BJ (cell line): Measurements from ENCODE around the gene MOGAT1. TPM values are rescaled to one million over a fixed set of nuclear protein-coding genes. Genes with fewer than 3 reads are reported as not detected.

ENCODE experiments used
- CTCF ChIA-PET: fragments of 350-600 bp; formaldehyde crosslinking; extraction: SDS; loops from one replicate; lab custom pipeline; 2021; ENCODE audit warnings: antibody characterized with exemption, inconsistent platforms; lab: Yijun Ruan, JAX
- POLR2A ChIA-PET: fragments of 300-600 bp; sonication (Branson Sonifier 250); formaldehyde crosslinking; extraction: SDS; loops from one replicate; lab custom pipeline; 2021; ENCODE audit warnings: antibody characterized with exemption; lab: Charles Lee
- DNase-seq: peaks from one replicate; pipeline ENCODE4 v3.0.0-alpha.2; 2011; ENCODE audit warnings: low read depth
- H3K27me3 ChIP-seq: 2 replicates; pipeline ENCODE4 v1.6.0; 2011; ENCODE audit warnings: low read length; ENCODE audit not compliant: control insufficient read depth, insufficient read depth
- H3K36me3 ChIP-seq: 2 replicates; pipeline ENCODE4 v1.5.1; 2011; ENCODE audit warnings: low read length; ENCODE audit not compliant: control insufficient read depth, insufficient read depth
- H3K4me3 ChIP-seq: 2 replicates; pipeline ENCODE4 v1.5.1; 2011; ENCODE audit warnings: low read depth, mild to moderate bottlenecking, control low read depth, low read length
- polyA plus RNA-seq: library from polyadenylated mRNA; depleted of rRNA; stranded (reverse); fragments of >200 nt; gene quantifications from 2 replicates; pipeline ENCODE4 v1.2.3, GENCODE V29; 2011
- TF ChIP-seq, protein P1 (sequence below): IDR thresholded peaks from 2 replicates; pipeline ENCODE4 v1.5.1; 2011; ENCODE audit warnings: low read depth, mild to moderate bottlenecking, control low read depth, inconsistent platforms, low read length, moderate library complexity; ENCODE audit not compliant: insufficient read depth

The MOGAT1 gene
- polyA plus RNA-seq, 1 experiment, result not detected

DNA sequence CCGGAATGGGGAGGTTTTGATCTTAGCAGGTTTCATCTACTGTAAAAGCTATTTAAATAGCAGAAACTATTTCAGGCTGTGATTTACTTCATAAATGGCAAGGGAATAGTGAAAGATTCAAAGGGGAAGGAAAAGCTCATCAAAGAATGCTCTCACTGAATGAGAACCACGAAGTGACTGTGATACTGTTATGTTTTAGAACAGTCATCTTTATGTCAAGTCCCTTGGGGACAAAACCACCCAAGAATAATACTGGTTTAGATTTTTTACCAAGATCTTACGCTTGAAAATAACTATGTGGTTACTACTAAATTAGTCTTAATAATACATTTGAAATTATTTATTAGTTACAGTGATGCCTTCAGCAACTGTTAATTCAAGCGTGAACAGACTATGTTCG is 43.7 kb upstream of the MOGAT1 start:
- TF ChIP-seq, protein P1, sequence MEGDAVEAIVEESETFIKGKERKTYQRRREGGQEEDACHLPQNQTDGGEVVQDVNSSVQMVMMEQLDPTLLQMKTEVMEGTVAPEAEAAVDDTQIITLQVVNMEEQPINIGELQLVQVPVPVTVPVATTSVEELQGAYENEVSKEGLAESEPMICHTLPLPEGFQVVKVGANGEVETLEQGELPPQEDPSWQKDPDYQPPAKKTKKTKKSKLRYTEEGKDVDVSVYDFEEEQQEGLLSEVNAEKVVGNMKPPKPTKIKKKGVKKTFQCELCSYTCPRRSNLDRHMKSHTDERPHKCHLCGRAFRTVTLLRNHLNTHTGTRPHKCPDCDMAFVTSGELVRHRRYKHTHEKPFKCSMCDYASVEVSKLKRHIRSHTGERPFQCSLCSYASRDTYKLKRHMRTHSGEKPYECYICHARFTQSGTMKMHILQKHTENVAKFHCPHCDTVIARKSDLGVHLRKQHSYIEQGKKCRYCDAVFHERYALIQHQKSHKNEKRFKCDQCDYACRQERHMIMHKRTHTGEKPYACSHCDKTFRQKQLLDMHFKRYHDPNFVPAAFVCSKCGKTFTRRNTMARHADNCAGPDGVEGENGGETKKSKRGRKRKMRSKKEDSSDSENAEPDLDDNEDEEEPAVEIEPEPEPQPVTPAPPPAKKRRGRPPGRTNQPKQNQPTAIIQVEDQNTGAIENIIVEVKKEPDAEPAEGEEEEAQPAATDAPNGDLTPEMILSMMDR, result no peak
- ChIA-PET CTCF (no interaction called here), POLR2A (no interaction called here)
- no peaks in the 10 kb centered on the region for H3K36me3 ChIP-seq
- H3K27me3 ChIP-seq, result no peaks in the 10 kb centered on the region
- DNase-seq, result no peak
- no peak overlapping the region for H3K4me3 ChIP-seq

DNA sequence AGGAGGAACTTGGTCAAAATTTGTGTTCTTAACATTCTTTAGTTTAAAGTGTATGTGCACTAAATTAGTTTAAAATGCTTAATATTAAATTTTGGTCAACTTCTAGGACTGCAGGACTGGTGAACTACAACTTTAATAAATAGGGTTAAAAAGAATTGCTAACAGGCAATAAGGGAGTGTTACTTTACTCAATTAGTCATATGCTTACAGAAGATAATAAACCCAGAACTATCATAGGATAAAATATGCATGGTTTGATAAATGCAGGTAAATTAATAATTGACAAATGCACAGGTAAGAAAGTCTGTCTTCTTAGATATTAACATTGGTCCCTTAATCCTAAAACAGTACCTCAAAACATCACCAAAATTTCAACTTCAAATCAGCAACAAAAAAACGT is 36.2 kb upstream of the MOGAT1 start:
- ChIA-PET CTCF (no interaction called here), POLR2A (no interaction called here)
- TF ChIP-seq, protein P1, result no peak

DNA sequence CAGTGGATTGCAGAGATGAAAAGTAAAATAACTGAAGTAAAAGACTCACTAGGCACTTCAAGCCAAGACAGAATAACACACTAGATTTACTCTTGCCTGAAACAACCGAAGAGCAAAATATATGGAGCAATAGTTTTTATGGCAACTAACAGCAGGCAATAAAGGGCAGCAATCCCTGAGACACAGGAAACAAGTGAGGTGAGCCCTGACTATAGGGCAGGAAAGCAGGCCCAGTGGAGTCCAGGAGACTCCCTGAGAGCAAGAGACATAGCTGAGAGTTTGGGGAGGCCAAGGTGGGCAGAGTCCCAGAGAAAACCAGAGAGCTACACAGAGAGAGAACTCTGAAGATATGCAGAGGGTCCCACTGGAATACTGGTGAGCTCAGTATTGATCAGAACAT is 34.4 kb upstream of the MOGAT1 start:
- no peaks in the 10 kb centered on the region for H3K27me3 ChIP-seq
- H3K4me3 ChIP-seq, result no peak overlapping the region
- ChIA-PET POLR2A (no interaction called here), CTCF (no interaction called here)
- H3K36me3 ChIP-seq, result peaks cover 2% of the 10 kb centered on the region; the same call in 1 of the 2 replicates
- TF ChIP-seq, protein P1, result no peak
- DNase-seq, result no peak

More for the DNA sequence above, 36.2 kb upstream of the MOGAT1 start:
- Histone ChIP-seq H3K4me3 (no peak overlapping the region), H3K27me3 (no peaks in the 10 kb centered on the region), H3K36me3 (peaks cover 2% of the 10 kb centered on the region; the same call in 1 of the 2 replicates)
- no peak for DNase-seq

DNA sequence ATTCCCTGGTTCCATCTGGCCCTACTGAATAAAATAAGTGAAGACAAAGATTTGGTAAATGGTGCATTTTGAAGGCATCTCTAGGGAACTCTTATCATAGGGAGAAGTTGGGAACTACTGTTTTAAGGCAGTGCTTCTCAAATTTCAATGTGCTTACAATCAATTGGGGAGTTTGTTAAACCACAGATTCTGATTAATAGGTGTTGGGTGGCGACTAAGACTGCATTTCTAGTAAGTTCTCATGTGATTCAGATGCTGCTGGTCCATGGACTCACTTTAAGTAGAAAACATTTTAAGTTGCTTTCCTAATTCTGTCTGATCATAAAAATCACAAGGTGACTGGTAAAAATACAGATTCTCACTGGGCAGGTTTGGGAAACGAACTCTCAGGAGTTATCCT is 30.1 kb upstream of the MOGAT1 start:
- DNase-seq, result no peak
- TF ChIP-seq, protein P1, result no peak
- POLR2A ChIA-PET, result no interaction called here
- H3K27me3 ChIP-seq, result no peaks in the 10 kb centered on the region
- H3K4me3 ChIP-seq, result no peak overlapping the region
- CTCF ChIA-PET, result no interaction called here
- peaks cover 3% of the 10 kb centered on the region; the same call in 1 of the 2 replicates for H3K36me3 ChIP-seq

DNA sequence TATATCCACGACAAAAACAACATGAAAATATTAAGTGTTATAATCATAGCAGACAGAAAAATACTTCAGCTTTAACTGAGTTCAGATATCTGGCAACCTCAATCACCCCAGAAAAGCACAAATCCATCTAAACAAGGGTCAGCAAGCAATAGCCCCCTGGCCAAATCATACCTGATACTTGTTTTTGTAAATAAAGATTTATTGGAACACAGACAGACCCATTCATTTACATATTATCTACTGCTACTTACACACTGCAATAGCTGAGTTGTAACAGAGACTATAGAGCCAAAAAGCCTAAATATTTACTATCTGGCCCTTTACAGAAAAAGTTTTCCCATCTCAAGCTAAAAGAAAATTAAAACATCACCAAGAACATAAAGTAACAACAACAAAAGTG is 28.3 kb upstream of the MOGAT1 start:
- H3K27me3 ChIP-seq, result no peaks in the 10 kb centered on the region
- ChIA-PET POLR2A (no interaction called here), CTCF (no interaction called here)
- H3K36me3 ChIP-seq, result peaks cover 3% of the 10 kb centered on the region; the same call in 1 of the 2 replicates
- TF ChIP-seq, protein P1, result no peak
- no peak for DNase-seq
- H3K4me3 ChIP-seq, result no peak overlapping the region
